Measurements from ENCODE around the gene JAG1. TPM values are rescaled to one million over a fixed set of nuclear protein-coding genes. Genes with fewer than 3 reads are reported as not detected.

JAG1 gene
- total and polyA plus RNA-seq, 9 of the 15 experiments (the other 6 are each of a cell fraction or from before 2014, with no cell fraction given) = 0.04 to 0.40 (median 0.07) TPM

- TF ChIP-seq VEZF1 (CRISPR knock-in tag; IDR thresholded peaks at IDR 0.05) (no peak), SMAD2 (IDR thresholded peaks at IDR 0.05; ENCODE audit: low read depth, low read length) (no peak), ZC3H8 (IDR thresholded peaks at IDR 0.05) (no peak)
Observed at GRCh38 chr20:10660661-10661060, 13.1 kb downstream of the JAG1 start (continued).

- no peak for FAIRE-seq
Observed at GRCh38 chr20:10659651-10660601, 13.9 kb downstream of the JAG1 start.

More at GRCh38 chr20:10659651-10660601, 13.9 kb downstream of the JAG1 start:
- ATAC-seq (no peak), DNase-seq (ENCODE audit: extremely low read depth in 1 of 4, low spot score in 3 of 4) (no peak)
- no peak overlapping the region for H3K4me3 ChIP-seq
- no peaks in the 10 kb centered on the region for H3K9me3 ChIP-seq (replicated peaks; ENCODE audit: control insufficient read depth, insufficient read depth, low read depth, low read length)
- no peaks in the 10 kb centered on the region for H3K79me2 ChIP-seq (ENCODE audit: control insufficient read depth, insufficient read depth, low read length)
- intact Hi-C loops (cut with micrococcal nuclease) = no loop called here
- no peak overlapping the region for H3K4me2 ChIP-seq (ENCODE audit: insufficient read depth, low read length)
- H3K36me3 ChIP-seq (ENCODE audit: control insufficient read depth, insufficient read depth, low read length) = no peaks in the 10 kb centered on the region
- no peak for TF ChIP-seq ZNF224 (CRISPR knock-in tag; IDR thresholded peaks at IDR 0.05)
- no peak for TF ChIP-seq CREM (IDR thresholded peaks at IDR 0.05; ENCODE audit: low read depth)
- no peak for TF ChIP-seq ZNF24 (IDR thresholded peaks at IDR 0.05)
- H3K27ac ChIP-seq (ENCODE audit: extremely low read depth, low read depth, low read length) = no peak overlapping the region
- ChIA-PET CTCF (ENCODE audit: low intra/inter-chr PET ratio) (no interaction called here), POLR2A (no interaction called here)
- in situ Hi-C loops (cut with MboI) = no loop called here
- no peak overlapping the region for H2AFZ ChIP-seq (ENCODE audit: low read depth, low read length)
- H3K9ac ChIP-seq (ENCODE audit: insufficient read depth in 1 of 2, low read depth in 2 of 2, low read length in 2 of 2) = no peak overlapping the region
- H4K20me1 ChIP-seq (replicated peaks; ENCODE audit: control insufficient read depth, insufficient read depth, low read length) = no peaks in the 10 kb centered on the region
- H3K27me3 ChIP-seq (ENCODE audit: control insufficient read depth in 2 of 2, insufficient read depth in 2 of 2, low read length in 2 of 2) = peaks cover 0 to 29% of the 10 kb centered on the region in 2 experiments; a peak in 2 of 5 replicates
- no peaks in the 10 kb centered on the region for H3K9me1 ChIP-seq (ENCODE audit: control insufficient read depth, insufficient read depth, low read length)
- H3K4me1 ChIP-seq (replicated peaks in 1 of 2; ENCODE audit: control insufficient read depth in 2 of 2, insufficient read depth in 2 of 2, low read length in 2 of 2) = no peaks in the 10 kb centered on the region
- BruUV-seq (replicated peaks) = no TSS peak
- 0% methylated on average over 8 of the region's 12 CpGs for WGBS (ENCODE audit: insufficient coverage, low coverage, missing lambda C conversion rate)

All from K562 (cell line).